Loucy (cell line): Measurements from ENCODE around the gene RMND5A.
A peak's percentile ranks its signal among the peaks of the same experiment; 100 is the strongest.

Experiments
- H2AFZ ChIP-seq: fragments of 200-600 bp; sonication (generic); 2 replicates; pipeline ENCODE4 v1.6.0; 2016; ENCODE audit warnings: antibody characterized with exemption, mild to moderate bottlenecking, low read length, moderate library complexity
- H3F3A ChIP-seq: fragments of 200-600 bp; 2 replicates; pipeline ENCODE4 v1.6.0; 2016; ENCODE audit warnings: antibody characterized with exemption, low read depth, mild to moderate bottlenecking
- H3K27me3 ChIP-seq: fragments of 200-600 bp; sonication (generic); 2 replicates; pipeline ENCODE4 v1.6.1; 2014; ENCODE audit warnings: low read length, mild to moderate bottlenecking; ENCODE audit not compliant: insufficient read depth, poor library complexity, severe bottlenecking
- H3K36me3 ChIP-seq: fragments of 200-600 bp; sonication (generic); 2 replicates; pipeline ENCODE4 v1.6.1; 2016; ENCODE audit warnings: low read length; ENCODE audit not compliant: insufficient read depth
- H3K4me1 ChIP-seq: fragments of 200-600 bp; sonication (generic); 2 replicates; pipeline ENCODE4 v1.5.1; 2014; ENCODE audit warnings: low read length, mild to moderate bottlenecking; ENCODE audit not compliant: insufficient read depth, poor library complexity, severe bottlenecking
- H3K4me2 ChIP-seq: fragments of 200-600 bp; sonication (generic); 2 replicates; pipeline ENCODE4 v1.6.0; 2014; ENCODE audit warnings: antibody characterized with exemption, low read length, low read depth, mild to moderate bottlenecking; ENCODE audit not compliant: poor library complexity, severe bottlenecking
- H3K4me3 ChIP-seq: fragments of 200-600 bp; sonication (generic); 2 replicates; pipeline ENCODE4 v1.5.1; 2014; ENCODE audit warnings: low read length, mild to moderate bottlenecking, mixed read lengths; ENCODE audit not compliant: poor library complexity, severe bottlenecking
- H3K79me2 ChIP-seq: fragments of 200-600 bp; sonication (generic); 2 replicates; pipeline ENCODE4 v1.6.1; 2014; ENCODE audit warnings: low read length; ENCODE audit not compliant: insufficient read depth
- H3K9ac ChIP-seq: fragments of 200-600 bp; sonication (generic); 2 replicates; pipeline ENCODE4 v1.6.0; 2014; ENCODE audit warnings: mild to moderate bottlenecking, low read depth, low read length, moderate library complexity; ENCODE audit not compliant: poor library complexity, severe bottlenecking
- H3K9me2 ChIP-seq: fragments of 200-600 bp; sonication (generic); replicated peaks from 2 replicates; pipeline ENCODE4 v1.6.1; 2016; ENCODE audit warnings: low read depth, low read length, mixed read lengths
- H3K9me3 ChIP-seq: fragments of 200-600 bp; sonication (generic); 2 replicates; pipeline ENCODE4 v1.6.1; 2014; ENCODE audit warnings: mild to moderate bottlenecking, antibody characterized with exemption, low read length, low read depth; ENCODE audit not compliant: insufficient read depth
- H4K20me1 ChIP-seq: fragments of 200-600 bp; sonication (generic); 2 replicates; pipeline ENCODE4 v1.6.0; 2014; ENCODE audit warnings: antibody characterized with exemption, low read length, mild to moderate bottlenecking; ENCODE audit not compliant: insufficient read depth, poor library complexity, severe bottlenecking
- EZH2phosphoT487 ChIP-seq: fragments of 200-600 bp; IDR thresholded peaks from 2 replicates; pipeline ENCODE4 v1.6.1; 2018; ENCODE audit warnings: antibody characterized with exemption, mild to moderate bottlenecking, moderate library complexity, borderline replicate concordance
- TF ChIP-seq, protein P1 (sequence below): fragments of 200-600 bp; sonication (generic); conservative IDR thresholded peaks from 2 replicates; pipeline ENCODE4 v1.5.1; 2014; ENCODE audit warnings: mild to moderate bottlenecking, antibody characterized with exemption, low read length

Gene RMND5A

DNA sequence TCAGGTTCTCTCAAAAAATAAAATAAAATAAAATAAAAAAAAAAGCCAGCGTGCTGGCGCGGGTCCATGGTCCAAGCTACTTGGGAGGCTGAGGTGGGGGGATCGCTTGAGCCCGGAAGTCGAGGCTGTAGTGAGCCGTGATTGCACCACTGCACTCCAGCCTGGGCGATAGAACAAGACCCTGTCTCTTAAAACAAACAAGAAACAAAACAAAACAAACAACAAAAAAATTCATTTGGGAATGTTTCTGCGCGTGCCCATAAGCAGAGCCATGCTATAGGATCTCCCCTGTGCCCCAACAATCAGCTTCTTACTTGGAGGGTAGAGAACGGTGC is 87.0 kb downstream of the RMND5A start:
- Histone ChIP-seq H3F3A (no peaks in the 10 kb centered on the region), H3K9ac (peak overlapping the region; percentile 66), H3K4me3 (peak overlapping the region; percentile 87), H4K20me1 (no peaks in the 10 kb centered on the region), H3K4me2 (peak overlapping the region; percentile 98), H3K27me3 (no peaks in the 10 kb centered on the region), H3K79me2 (no peaks in the 10 kb centered on the region), H3K9me3 (no peaks in the 10 kb centered on the region), H2AFZ (peak overlapping the region; percentile 98), H3K9me2 (no peaks in the 10 kb centered on the region), H3K36me3 (no peaks in the 10 kb centered on the region), H3K4me1 (peaks cover 7% of the 10 kb centered on the region)
- TF ChIP-seq EZH2phosphoT487: no peak
- TF ChIP-seq, protein P1, sequence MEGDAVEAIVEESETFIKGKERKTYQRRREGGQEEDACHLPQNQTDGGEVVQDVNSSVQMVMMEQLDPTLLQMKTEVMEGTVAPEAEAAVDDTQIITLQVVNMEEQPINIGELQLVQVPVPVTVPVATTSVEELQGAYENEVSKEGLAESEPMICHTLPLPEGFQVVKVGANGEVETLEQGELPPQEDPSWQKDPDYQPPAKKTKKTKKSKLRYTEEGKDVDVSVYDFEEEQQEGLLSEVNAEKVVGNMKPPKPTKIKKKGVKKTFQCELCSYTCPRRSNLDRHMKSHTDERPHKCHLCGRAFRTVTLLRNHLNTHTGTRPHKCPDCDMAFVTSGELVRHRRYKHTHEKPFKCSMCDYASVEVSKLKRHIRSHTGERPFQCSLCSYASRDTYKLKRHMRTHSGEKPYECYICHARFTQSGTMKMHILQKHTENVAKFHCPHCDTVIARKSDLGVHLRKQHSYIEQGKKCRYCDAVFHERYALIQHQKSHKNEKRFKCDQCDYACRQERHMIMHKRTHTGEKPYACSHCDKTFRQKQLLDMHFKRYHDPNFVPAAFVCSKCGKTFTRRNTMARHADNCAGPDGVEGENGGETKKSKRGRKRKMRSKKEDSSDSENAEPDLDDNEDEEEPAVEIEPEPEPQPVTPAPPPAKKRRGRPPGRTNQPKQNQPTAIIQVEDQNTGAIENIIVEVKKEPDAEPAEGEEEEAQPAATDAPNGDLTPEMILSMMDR: no peak

DNA sequence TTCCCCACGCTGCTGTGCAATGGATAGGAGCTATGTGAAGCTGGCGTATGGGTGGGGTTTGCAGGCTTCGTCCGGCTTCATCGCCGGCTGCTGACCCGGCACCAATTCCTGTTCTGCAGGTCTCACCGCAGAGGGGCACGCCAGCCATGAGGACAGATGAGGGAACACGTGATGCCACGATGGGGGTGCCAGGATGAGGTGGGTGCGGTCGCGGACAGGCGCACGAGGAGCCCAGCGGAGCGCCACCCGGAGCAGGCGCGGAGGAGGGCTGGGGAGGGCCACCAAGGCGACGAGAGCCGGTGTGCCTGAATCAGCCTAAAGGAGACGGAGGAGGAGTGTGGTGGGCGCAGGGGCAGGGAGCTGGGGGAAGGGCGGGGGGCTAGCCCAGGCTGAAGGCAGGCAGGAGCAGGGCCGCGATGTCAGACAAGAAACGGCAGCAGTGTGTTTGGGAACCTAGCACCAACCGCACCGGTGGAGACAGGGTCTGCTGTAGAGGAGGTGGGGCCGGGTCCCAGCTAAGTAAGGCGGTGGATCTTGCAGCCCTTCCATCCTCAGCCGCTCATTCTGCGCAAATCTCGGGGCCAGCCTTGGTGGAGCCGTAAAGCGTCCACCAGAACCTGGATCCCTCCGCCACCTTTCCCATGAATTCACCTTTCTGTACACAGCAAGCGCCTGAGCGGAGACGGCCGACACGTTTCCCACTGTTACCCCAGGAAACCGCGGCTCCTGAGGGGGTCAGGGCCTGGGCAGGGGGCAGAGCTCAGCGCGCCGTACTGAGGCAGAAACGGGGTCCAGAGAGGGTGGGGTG is 87.6 kb downstream of the RMND5A start:
- H3K79me2 ChIP-seq: no peaks in the 10 kb centered on the region
- H4K20me1 ChIP-seq: no peaks in the 10 kb centered on the region
- H3K27me3 ChIP-seq: no peaks in the 10 kb centered on the region
- no peaks in the 10 kb centered on the region for H3K9me3 ChIP-seq
- H3K4me2 ChIP-seq: peak overlapping the region; percentile 98
- no peaks in the 10 kb centered on the region for H3K36me3 ChIP-seq
- TF ChIP-seq, protein P1: 0 out of 2 replicates have a peak, but pooled peaks have one; percentile 6
- TF ChIP-seq EZH2phosphoT487: no peak
- no peaks in the 10 kb centered on the region for H3K9me2 ChIP-seq
- peak overlapping the region; percentile 87 for H3K4me3 ChIP-seq
- H2AFZ ChIP-seq: peak overlapping the region; percentile 98
- no peaks in the 10 kb centered on the region for H3F3A ChIP-seq
- peak overlapping the region; percentile 66 for H3K9ac ChIP-seq
- peaks cover 7% of the 10 kb centered on the region for H3K4me1 ChIP-seq

DNA sequence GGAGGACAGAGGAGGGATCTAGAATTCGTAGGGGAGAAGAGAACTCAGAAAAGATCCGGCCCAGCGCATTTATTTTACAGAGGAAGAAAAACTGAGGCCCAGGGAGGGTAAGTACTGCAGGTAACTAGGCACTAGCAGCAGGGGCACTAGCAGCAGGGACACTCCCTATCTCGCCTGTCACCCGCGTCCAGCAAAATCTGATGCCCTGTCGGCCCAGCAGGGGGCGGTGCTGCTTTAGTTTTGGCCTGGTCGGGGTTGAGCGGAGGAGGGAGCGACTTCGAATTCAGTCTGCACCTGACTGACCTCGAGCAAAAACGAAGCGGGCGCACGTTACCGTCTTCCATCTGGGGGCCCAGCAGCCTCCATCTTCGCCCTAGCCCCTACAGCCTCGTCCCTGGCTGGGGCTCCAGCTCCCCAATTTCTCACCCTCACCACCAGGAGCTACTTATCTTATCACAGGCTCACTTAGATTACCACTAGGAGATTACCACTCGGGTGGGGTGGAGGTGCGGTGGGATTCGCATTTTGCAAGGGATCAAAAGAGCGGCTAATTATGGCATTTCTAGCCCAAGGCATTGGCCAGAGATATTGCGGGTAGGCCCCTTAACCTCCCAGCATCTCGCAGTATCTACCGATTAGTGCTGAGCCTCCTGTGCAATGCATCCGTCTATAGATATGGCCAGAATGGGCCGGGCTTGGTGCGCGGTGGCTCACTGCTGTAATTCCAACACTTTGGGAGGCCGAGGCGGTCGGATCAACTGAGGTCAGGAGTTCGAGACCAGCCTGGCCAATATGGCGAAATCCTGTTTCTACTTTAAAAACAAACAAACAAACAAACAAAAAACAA is 88.4 kb downstream of the RMND5A start:
- no peaks in the 10 kb centered on the region for H3K9me3 ChIP-seq
- peak overlapping the region; percentile 87 for H3K4me3 ChIP-seq
- peaks cover 7% of the 10 kb centered on the region for H3K4me1 ChIP-seq
- H4K20me1 ChIP-seq: no peaks in the 10 kb centered on the region
- TF ChIP-seq, protein P1: peak; percentile 94
- TF ChIP-seq EZH2phosphoT487: no peak
- no peaks in the 10 kb centered on the region for H3K9me2 ChIP-seq
- H2AFZ ChIP-seq: peak overlapping the region; percentile 98
- no peaks in the 10 kb centered on the region for H3K27me3 ChIP-seq
- peak overlapping the region; percentile 66 for H3K9ac ChIP-seq
- no peaks in the 10 kb centered on the region for H3K79me2 ChIP-seq
- H3F3A ChIP-seq: no peaks in the 10 kb centered on the region
- peak overlapping the region; percentile 98 for H3K4me2 ChIP-seq
- no peaks in the 10 kb centered on the region for H3K36me3 ChIP-seq
